H1 (cell line): ENCODE results near the gene SRSF1. TPM values are rescaled to one million over a fixed set of nuclear protein-coding genes. Genes with fewer than 3 reads are reported as not detected.

Experiments
- CHD1 ChIP-seq: IDR thresholded peaks from 2 replicates; pipeline ENCODE4 v1.6.1; 2012; ENCODE audit warnings: low read depth, low read length, improper control_type of control experiment
- SIX5 ChIP-seq: IDR thresholded peaks from 2 replicates; pipeline ENCODE4 v1.6.1; 2011; ENCODE audit warnings: mild to moderate bottlenecking, low read depth, low read length
- TAF1 ChIP-seq: IDR thresholded peaks from 2 replicates; pipeline ENCODE4 v1.6.1; 2011; ENCODE audit warnings: mild to moderate bottlenecking, low read depth, low read length
- TCF12 ChIP-seq: IDR thresholded peaks from 2 replicates; pipeline ENCODE4 v1.6.1; 2011; ENCODE audit warnings: low read depth, mild to moderate bottlenecking, low read length
- USF2 ChIP-seq: IDR thresholded peaks from 2 replicates; pipeline ENCODE4 v1.6.1; 2011; ENCODE audit warnings: low read length, improper control_type of control experiment
- polyA plus RNA-seq, 7 experiments: library from polyadenylated mRNA; depleted of rRNA in 3 of 7; stranded (reverse) in 5 of 7; unstranded in 2 of 7; fragments of >200 nt in 5 of 7; fragments of 200-250 nt in 2 of 7; gene quantifications; 1 replicate in 5 of 7; 2 replicates in 1 of 7; 4 replicates in 1 of 7; pipeline versions ENCODE4 v1.2.1 to v1.2.3, GENCODE V29; 2011 to 2013; ENCODE audit warnings: missing spikeins in 2 of 7, mixed read lengths in 2 of 7
- total RNA-seq: library from RNA; stranded (reverse); fragmentation: NEBNext Ultra II Directional; extraction: Animal tissue kit (Norgen Biotek cat#: 25700); gene quantifications from 2 replicates; pipeline ENCODE4 v1.2.1, GENCODE V29; 2021

SRSF1 gene
- total and polyA plus RNA-seq, 2 of the 8 experiments (the other 6 are each of a cell fraction or from before 2014, with no cell fraction given), result 149 to 429 TPM

GRCh38 chr17:58050966-58051365 is 43.9 kb upstream of the SRSF1 start (continued):
- TF ChIP-seq USF2 (no peak), TAF1 (no peak), SIX5 (no peak), CHD1 (no peak), TCF12 (no peak)
